Forelimb muscle (tissue), 1 donor: ENCODE measurements around the gene RNF126. TPM values are rescaled to one million over a fixed set of nuclear protein-coding genes. Genes with fewer than 3 reads are reported as not detected.
"Not testable (repeated sequence)": the region's sequence is repeated elsewhere in the genome, so short reads cannot be mapped to it uniquely, and the experiment has no call there.

Experiments used
- DNase-seq: peaks from one replicate; pipeline ENCODE4 v3.0.0-alpha.2; 2013; ENCODE audit warnings: low read depth
- polyA plus RNA-seq: library from polyadenylated mRNA; unstranded; fragments of 120-200 nt; gene quantifications from one replicate; pipeline ENCODE4 v1.2.1, GENCODE V29; 2013; ENCODE audit not compliant: insufficient read length

Gene RNF126
- polyA plus RNA-seq, 1 donor = 27.6 TPM

DNA sequence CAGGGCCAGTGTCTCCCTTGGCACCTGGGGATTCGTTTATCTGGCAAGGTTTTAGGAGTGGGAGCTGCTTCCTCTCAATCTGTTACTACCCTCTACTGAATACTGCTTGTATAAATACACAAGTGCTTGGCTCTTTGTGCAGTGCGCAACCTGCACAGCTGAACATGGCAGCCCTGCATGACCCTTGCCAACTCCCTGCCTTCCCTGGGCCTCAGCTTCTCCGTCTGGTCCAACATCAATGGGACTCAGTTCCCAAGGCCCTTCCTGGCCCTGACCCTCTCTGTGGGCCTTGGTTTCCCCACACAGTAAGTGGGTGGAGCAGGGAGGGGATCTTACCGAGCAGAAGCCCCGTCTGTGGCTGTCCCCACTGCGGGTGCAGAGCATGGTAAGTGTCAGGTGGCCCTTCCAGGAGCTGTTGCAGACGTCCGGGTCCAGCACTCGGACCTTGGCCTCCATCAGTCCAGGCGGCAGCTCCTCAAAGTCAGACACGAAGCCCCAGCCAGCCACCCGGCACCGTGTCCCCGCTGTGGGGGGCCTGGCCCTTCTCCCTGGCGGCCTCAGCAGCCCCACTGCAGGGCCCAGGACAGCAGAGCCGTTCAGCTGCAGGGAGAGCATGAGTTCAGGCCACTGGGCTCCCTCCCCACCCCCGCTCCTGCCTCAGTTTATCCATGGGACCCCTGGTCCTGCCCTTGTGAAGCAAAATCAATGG is 23.7 kb upstream of the RNF126 start:
- no peak for DNase-seq

DNA sequence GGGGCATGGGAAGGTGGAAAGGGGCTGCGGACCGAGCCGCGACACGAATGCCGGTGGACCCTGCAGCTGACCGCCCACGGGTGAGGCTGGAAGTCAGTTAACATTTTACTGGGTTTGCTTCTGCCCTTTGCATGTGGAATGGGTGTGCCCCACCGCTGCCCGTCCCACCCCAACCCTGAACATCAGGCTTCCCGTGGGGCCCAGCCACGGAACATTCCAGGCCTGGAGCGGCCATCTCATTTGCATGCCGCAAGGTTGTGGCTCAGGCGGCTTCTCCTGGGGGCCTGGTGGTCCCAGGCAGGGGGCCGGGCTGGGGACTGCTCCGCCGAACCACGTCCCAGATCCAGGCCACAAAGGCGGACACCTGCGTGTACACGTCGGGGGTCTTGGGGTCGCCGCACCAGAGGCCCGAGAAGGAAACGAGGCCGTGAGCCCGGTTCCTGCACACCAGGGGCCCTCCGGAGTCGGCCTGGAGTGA is 22.5 kb upstream of the RNF126 start:
- DNase-seq = no peak

DNA sequence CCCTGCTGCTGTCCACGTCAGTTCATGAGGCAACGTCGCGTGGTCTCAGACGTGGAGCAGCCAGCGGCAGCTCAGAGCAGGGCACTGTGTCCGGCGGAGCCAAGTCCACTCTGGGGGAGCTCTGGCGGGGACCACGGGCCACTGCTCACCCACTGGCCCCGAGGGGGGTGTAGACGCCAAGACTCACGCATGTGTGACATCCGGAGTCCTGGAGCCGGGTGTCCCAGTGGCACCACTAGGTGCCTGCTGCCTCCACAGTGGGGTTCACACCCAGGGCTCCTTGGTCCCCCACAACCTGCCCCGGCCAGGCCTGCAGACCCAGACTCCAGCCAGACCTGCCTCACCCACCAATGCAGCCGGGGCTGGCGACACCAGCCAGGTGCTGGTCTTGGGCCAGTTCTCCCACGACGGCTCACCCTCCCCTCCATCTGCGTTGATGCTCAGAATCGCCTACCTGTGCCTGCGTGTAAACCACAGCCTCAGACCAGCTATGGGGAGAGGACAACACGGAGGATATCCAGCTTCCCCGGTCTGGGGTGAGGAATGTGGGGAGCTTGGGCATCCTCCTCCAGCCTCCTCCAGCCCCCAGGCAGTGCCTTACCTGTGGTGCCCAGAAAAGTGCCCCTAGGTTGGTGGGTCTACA is 19.8 kb upstream of the RNF126 start:
- no peak for DNase-seq

DNA sequence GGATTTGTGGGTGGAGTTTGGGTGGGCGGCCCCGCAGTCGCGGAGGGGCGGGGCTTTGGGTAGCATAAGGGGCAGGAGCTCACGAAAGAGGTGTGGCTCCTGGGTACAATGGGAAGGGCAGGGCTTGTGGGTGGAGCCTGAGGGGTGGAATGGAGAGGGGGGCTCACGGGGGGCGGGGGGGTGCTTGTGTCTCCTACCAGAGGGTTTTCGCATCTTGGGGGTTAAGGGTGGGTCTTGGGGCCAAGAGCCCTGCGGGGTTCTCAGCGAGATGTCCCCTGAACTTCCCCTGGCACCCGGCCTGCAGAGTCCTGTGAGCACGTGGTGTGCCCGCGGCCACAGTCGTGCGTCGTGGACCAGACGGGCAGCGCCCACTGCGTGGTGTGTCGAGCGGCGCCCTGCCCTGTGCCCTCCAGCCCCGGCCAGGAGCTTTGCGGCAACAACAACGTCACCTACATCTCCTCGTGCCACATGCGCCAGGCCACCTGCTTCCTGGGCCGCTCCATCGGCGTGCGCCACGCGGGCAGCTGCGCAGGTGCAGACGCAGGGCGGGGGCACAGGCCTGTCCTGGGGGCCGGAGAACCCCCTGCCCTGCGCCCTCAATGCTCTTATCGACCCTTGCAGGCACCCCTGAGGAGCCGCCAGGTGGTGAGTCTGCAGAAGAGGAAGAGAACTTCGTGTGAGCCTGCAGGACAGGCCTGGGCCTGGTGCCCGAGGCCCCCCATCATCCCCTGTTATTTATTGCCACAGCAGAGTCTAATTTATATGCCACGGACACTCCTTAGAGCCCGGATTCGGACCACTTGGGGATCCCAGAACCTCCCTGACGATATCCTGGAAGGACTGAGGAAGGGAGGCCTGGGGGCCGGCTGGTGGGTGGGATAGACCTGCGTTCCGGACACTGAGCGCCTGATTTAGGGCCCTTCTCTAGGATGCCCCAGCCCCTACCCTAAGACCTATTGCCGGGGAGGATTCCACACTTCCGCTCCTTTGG is 18.3 kb upstream of the RNF126 start:
- DNase-seq = no peak

DNA sequence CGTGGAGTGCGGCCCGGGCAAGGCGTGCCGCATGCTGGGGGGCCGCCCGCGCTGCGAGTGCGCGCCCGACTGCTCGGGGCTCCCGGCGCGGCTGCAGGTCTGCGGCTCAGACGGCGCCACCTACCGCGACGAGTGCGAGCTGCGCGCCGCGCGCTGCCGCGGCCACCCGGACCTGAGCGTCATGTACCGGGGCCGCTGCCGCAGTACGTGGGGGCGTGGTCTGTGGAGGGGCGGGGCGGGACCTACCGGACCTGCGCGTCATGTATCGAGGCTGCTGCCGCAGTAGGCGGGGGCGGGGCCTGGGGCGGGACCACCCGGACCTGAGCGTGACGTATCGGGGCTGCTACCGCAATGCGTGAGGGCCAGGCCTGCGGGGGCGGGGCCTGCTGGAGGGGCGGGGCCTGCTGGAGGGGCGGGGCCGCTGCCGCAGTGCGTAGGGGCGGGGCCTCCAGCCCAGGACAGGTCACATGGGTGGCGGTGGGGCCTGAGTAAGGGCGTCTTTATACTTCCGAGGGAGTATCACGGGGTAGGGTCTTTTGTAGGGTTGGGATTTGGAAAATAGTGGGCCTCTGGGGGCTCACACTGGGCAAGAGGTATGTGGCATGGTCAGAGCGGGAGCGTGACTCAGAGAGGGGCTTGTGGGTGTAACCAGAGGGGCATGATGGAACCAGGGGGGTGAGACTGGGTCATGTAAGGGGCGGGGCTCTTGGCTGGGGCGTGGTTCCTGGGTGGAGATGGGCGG is 17.4 kb upstream of the RNF126 start:
- DNase-seq = peak; percentile 77

DNA sequence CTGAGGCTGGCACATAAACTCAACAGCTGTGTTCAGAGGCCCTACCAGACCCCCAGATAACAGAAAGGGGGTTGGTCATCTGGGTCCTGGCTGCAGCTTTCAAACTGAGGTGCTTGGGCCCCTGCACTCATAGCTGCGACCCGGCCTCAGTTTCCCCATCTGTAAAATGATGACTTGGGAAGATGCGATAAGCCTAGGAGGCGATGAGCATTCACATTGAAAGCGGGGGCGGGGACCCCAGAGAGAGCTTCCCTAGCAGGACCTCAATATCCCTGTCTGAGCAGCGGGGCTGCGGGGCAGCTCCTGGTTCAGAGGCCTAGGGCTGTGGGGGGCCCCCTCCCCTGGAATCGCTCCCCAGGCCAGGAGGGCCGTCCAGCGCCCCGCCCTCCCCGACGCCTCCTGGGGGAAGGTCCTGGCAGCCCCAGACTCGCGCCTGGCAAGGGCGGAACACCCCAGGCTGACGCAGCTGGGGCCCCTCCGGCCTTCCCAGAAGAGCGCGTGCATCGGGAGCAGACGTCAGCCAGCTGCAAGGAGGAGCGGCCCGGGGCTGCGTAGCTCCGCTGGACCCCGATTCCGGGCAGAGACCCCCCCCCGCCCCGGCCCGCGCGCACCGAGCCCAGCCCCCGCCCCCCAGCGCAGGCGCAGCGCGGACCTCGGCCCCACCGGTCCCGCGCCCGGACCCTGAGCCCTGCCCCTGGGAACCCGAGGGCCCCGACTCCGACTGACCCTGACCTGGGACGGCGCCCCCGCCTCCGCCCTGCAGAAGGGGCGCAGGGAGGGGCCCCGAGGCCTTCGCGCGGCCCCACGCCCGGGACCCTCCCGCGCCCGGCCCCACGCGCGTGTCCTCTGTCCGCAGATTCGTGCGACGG is 16.6 kb upstream of the RNF126 start:
- no peak for DNase-seq

DNA sequence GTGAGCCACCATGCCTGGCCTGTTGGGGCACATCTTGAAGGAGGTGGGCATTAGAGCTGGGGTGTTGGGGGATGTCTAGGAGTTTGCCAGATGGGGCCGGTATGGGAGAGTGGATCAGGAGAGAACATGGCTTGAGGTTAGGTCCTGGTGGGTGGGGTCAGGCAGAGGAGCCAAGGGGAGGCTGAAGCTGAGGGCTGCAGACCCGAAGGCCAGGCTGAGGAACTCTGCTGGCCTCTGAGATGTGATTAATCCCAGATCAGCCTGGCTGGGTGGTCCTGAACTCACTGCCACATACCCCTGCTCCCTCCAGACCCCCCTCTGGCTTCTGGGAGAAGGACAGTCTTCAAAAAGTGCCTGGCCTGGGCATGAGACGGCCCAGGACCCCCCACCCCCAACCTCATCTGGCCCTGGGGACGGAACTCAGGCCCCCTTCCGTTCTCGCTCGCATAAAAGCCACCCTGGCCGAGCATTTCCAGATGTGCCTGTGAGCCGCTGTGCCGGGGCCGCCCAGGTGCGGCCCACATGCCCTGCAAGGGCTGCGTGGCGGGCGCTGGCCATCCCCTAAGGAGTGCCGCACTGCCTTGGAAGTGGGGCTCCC is 15.9 kb upstream of the RNF126 start:
- no peak for DNase-seq

DNA sequence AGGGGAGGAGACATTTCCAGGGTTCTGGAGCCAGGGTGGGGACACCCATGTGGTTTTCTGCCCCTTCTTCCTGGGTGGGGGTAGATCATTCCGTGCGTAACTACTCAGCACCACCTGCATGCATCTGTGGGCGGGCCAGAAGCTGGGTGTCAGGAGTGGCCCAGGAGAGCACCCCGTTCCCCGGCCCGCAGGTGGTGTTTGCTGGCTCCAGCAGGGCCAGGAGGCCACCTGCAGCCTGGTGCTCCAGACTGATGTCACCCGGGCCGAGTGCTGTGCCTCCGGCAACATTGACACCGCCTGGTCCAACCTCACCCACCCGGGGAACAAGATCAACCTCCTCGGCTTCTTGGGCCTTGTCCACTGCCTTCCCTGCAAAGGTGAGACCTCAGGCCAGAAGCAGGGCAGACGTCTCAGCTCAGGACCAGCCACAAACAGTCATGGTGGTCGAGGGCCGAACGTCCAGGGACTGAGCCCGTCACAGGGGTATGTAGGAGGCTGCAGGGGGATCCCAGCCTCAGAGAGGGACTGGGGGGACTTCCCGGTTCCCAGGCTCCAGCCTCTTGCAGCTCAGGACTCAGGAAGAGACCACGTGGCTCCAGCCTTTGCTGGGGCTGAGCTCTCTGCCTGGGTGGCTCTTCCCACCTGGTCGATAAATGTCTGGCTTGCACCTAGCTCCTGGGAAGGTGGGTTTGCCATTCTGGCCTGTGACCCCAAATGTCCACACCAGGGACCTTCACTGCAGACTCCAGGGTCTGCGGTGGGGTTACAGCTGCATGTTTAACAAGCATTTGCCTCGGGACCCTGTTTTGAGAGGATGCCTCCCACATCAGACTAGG is 14.8 kb upstream of the RNF126 start:
- no peak for DNase-seq

DNA sequence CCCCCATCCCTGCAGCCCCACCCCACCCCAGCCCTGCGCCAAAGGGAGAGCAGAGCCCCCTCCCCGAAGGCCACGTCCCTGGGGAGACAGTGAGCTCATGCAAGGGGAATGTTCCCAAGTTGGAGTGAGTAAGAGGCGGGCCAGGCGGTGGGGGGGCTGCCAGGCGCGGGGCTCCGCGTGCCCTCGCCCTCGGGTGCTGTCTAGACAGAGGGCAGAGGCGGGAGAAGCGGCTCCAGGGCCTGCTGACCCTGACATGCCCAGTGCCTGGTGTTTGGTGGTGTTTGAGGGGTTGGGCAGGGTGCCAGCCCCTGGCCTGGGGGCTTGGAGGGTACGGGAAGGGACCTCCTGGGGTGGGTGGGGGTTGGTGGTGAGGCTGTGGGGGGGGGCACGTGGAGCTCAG is 14.2 kb upstream of the RNF126 start:
- no peak for DNase-seq

DNA sequence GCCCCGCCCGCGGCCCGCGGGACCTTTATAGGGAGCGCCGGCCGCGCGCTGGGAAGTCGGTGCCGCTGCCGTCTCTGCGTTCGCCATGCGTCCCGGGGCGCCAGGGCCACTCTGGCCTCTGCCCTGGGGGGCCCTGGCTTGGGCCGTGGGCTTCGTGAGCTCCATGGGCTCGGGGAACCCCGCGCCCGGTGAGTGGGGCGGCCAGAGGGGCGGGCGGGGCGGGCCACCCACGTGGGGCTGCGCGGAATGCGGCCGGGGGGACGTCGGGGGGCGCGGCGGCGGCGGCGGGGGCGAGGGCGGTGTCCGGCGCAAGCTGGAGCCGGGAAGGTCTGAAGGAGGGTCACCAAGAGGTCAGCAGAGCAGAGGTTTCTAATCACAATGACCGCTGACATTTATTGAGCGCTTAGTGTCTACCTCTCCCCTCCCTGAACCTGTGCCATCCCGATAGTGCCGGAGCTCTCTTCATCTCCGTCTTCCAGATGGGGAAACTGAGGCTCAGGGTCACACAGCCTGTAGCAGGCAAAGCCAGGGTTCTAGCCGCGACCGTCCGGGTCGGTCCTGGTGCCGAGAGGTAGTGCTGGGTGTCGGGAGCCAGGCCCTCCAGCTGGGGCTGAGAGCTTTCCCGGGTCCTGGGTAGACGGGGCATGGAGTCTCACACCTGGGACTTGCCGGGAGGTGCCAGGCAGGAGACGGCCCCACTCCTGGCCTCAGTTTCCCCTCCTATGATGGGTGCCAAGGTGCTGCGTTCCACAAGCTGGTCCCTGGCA is 13.5 kb upstream of the RNF126 start, which contains the start of gene FSTL3:
TSS of gene FSTL3 (plus strand) at position 54 of the 767 bp plus-strand sequence. CDS start at position 86, 32 bp downstream.
- no peak for DNase-seq

DNA sequence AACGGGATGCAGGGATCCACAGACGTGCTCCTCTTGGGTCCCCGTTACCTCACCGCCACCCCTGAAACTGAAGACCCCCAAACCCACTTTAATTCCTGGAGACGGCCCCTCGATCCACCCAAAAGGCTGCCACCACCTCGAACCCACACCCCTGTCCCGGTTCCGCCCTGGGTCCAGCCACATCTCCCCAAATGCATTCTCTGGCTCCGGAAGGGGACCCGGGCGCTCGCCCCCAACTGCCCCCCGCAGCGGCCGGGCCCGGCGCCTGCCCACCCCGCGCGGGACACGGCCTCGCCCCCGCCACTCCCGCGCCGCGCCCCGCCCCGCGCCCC is 13.0 kb upstream of the RNF126 start:
- DNase-seq = no peak

DNA sequence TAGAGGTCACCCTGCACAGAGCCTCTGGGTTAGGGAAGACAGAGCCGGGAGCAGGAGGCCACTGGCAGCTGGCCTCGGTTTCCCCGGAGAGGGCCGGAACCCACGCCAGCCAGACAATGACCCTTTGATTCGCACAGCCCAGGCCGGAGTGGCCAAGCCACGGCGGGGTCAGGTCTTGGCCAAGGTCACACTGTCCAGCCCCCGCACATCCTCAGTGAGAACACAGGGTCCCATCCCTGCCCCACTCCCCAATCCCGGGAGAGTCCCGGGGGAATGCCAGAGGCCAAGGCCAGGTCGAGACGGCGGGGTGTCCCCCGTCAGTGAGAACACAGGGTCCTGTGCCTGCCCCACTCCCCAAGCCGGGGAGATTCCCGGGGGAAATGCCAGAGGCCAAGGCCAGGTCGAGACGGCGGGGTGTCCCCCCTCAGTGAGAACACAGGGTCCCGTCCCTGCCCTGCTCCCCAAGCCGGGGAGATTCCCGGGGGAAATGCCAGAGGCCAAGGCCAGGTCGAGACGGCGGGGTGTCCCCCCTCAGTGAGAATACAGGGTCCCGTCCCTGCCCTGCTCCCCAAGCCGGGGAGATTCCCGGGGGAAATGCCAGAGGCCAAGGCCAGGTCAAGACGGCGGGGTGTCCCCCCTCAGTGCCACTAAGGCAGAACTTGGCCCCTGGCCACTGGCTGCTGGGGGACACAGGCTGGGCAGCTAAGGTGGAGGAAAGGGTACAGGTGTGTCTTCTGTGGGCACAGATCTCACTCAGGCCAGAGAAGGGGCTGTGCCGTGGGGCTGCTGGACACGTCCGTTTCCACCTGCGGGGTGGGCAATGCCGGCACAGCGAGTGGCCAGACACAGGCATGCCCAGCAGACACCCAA is 11.5 kb upstream of the RNF126 start:
- no peak for DNase-seq

DNA sequence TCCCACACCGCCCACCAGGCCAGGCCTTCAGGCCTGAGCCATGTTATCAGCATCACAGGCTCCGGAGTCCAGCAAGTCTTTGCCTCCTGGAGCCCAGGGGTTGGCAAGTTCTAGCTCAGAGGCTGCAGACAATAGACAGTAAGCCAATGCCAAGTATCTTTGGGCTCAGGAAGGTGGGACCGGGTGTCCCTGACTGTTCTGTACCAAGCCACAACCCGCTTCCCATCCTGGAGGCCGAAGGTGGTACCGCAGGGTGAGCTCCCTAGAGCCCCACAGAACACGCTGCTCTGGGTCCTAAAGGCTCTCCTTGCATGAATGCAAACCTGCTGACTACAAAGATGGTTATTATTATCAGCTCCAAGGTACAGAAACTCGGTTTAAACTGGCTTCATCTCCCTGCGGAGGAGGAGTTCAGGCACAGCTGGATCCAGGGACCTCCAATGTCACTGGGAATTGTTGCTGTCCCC is 7.6 kb upstream of the RNF126 start:
- DNase-seq = no peak

DNA sequence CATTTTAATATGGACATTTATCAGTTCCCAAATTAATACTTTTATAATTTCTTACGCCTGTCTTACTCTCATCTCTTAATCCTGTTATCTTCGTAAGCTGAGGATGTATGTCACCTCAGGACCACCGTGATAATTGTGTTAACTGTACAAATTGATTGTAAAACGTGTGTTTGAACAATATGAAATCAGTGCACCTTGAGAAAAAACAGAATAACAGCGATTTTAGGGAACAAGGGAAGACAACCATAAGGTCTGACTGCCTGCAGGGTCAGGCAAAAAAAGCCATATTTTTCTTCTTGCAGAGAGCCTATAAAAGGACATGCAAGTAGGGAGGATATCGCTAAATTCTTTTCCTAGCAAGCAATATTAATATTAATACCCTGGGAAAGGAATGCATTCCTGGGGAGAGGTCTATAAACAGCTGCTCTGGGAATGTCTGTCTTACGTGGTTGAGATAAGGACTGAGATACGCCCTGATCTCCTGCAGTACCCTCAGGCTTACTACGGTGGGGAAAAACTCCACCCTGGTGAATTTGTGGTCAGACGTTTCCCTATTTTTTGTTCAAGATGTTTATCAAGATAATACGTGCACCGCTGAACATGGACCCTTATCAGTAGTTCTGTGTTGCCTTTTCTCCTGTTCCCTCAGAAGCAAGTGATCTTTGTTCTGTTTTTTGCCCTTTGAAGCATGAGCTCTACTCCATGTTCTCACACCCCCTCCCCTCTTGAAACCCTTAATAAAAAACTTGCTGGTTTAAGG is 5.8 kb upstream of the RNF126 start:
- DNase-seq = not testable (repeated sequence)

DNA sequence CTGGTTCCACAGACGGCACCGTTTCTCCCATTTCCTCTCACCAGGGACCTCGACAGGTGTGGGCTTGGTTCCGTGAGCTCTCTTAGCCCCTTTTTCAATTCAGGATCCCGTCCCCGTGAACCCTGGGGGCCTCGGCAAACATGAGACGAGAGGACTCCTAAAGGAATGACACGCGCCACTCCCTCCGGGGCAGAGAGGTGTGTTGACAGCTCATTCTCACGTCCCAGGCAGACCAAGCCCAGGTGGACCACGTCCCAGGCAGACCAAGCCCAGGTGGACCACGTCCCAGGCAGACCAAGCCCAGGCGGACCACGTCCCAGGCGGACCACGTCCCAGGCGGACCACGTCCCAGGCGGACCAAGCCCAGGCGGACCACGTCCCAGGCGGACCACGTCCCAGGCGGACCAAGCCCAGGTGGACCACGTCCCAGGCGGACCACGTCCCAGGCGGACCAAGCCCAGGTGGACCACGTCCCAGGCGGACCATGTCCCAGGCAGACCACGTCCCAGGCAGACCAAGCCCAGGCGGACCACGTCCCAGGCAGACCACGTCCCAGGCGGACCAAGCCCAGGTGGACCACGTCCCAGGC is 4.1 kb upstream of the RNF126 start:
- not testable (repeated sequence) for DNase-seq

DNA sequence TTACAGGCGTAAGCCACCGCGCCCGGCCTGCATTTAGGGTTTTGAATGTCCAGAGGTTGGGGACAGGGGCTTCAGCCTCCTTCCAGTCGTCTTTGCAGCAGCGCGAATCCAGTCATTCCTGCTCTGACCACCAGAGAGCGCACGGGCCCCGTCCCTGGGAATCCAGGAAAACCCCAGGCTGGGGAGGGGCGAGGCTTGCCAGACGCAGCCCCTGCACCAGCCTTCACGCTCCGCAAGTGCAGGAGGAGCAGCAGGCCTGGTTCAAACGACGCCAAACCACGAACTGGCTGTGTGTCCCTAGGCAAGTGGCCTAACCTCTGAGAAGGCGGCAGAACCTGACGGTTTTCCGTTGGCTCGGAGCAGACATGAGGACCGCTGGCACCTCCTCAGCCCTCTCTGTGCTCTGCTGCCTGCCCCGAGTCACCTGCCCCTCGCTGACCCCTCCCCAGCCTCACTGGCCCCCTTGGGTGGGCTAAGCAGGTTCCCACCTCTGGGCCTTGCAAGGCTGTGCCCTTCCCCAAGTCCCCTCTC is 2.0 kb upstream of the RNF126 start:
- DNase-seq = no peak
